Lower lobe of right lung (tissue), 2 donors: ENCODE data around the gene TMBIM6. TPM values are rescaled to one million over a fixed set of nuclear protein-coding genes. Genes with fewer than 3 reads are reported as not detected.
"Not testable (repeated sequence)": the region's sequence is repeated elsewhere in the genome, so short reads cannot be mapped to it uniquely, and the experiment has no call there.

ENCODE experiments used
- ATAC-seq, 2 donors: fragments of 200-7000 bp; cut with Tn5 transposase; one replicate each; pipeline ENCODE4 v1.9.1; 2020 to 2022; ENCODE audit warnings: mild to moderate bottlenecking in 2 of 2, moderate library complexity in 2 of 2
- DNase-seq: peaks from one replicate; pipeline ENCODE4 v3.0.0-alpha.2; 2020
- H3K27ac ChIP-seq: fragments of 200-600 bp; one replicate; pipeline ENCODE4 v1.8.0; 2022
- H3K27me3 ChIP-seq: fragments of 200-600 bp; one replicate; pipeline ENCODE4 v1.8.0; 2022; ENCODE audit warnings: low read depth
- H3K36me3 ChIP-seq: fragments of 200-600 bp; one replicate; pipeline ENCODE4 v1.8.0; 2022; ENCODE audit warnings: mild to moderate bottlenecking
- H3K4me1 ChIP-seq: fragments of 200-600 bp; one replicate; pipeline ENCODE4 v1.8.0; 2022
- H3K4me3 ChIP-seq: fragments of 200-600 bp; one replicate; pipeline ENCODE4 v1.8.0; 2022; ENCODE audit warnings: mild to moderate bottlenecking
- H3K9me3 ChIP-seq: fragments of 200-600 bp; one replicate; pipeline ENCODE4 v1.8.0; 2022
- CTCF ChIP-seq: fragments of 200-600 bp; IDR thresholded peaks from one replicate; pipeline ENCODE4 v1.8.0; 2022; ENCODE audit warnings: antibody characterized with exemption, mild to moderate bottlenecking
- intact Hi-C: fragments of 100-400 bp; cut with DNase I; formaldehyde crosslinking; loops from one replicate; pipeline ENCODE4 v1.11.0; 2022
- total RNA-seq: library from RNA; stranded (reverse); fragmentation: NEBNext Ultra II Directional; extraction: Animal tissue kit (Norgen Biotek cat#: 25700); gene quantifications from one replicate; pipeline ENCODE4 v1.2.1, GENCODE V29; 2021
- donor health status: DM: no; HTN: yes; CAD: no; lungs with severe emphysema.

The TMBIM6 gene
- total RNA-seq, 1 donor from 2014 or later, result 671 TPM

DNA sequence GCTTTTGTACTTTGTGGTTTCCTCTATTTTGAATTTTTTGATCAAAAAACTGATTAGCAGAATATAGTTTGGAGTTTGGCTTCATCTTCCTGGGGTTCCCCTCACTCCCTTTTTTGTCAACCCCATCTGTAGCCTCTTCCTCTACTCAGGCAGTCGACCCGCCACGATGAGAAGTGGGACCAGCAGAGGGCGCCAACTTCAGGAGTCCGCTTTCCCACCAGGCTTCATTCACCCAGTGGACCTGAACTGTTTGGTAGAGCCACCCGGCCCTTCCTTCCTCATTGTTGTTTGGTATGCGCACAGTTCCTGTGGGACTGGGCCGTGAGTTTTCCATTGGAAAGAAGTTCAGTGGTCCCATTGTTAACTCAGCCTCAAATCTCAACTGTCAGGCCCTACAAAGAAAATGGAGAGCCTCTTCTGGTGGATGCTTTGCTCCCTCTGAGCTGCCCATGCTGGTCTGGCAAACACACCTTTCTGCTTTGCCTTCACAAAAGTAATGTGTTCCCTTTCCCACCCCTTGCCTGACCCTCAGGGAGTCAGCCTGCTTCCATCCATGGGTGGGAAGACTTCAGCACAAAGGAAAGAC is 21.7 kb downstream of the TMBIM6 start:
- intact Hi-C loops, result no loop called here
- Histone ChIP-seq H3K27ac (no peak overlapping the region), H3K9me3 (no peaks in the 10 kb centered on the region), H3K4me1 (peaks cover 12% of the 10 kb centered on the region), H3K36me3 (peaks cover 72% of the 10 kb centered on the region), H3K4me3 (no peak overlapping the region), H3K27me3 (no peaks in the 10 kb centered on the region)
- DNase-seq, result peak; percentile 80
- peak; percentile 71 to 81 for ATAC-seq
- peak; percentile 80 for TF ChIP-seq CTCF

- no peak for TF ChIP-seq CTCF
- ATAC-seq (no peak), DNase-seq (no peak)
- Histone ChIP-seq H3K27ac (no peak overlapping the region), H3K9me3 (no peaks in the 10 kb centered on the region), H3K27me3 (no peaks in the 10 kb centered on the region), H3K36me3 (peaks cover 62% of the 10 kb centered on the region), H3K4me3 (no peak overlapping the region), H3K4me1 (peaks cover 12% of the 10 kb centered on the region)
- intact Hi-C loops, result no loop called here
These were observed 22.8 kb downstream of the TMBIM6 start for GRCh38 chr12:49764126-49764525.

DNA sequence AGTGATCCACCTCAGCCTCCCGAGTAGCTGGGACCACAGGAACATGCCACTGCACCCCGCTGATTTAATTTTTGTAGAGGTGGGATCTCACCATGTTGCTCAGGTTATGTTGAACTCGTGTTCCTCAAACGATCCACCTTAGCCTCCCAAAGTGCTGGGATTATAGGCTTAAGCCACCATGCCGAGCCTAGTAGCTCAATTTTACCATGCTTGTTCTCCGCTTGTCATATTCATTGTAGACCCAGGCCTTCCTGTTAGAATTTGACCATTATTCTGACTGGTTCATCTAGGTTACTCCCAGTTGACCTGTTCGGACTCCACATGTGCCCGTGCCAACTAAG is 24.7 kb downstream of the TMBIM6 start:
- no peaks in the 10 kb centered on the region for H3K27me3 ChIP-seq
- H3K9me3 ChIP-seq, result no peaks in the 10 kb centered on the region
- intact Hi-C loops, result no loop called here
- no peak for TF ChIP-seq CTCF
- DNase-seq (no peak), ATAC-seq (no peak)
- H3K27ac ChIP-seq, result no peak overlapping the region
- H3K36me3 ChIP-seq, result peaks cover 42% of the 10 kb centered on the region
- H3K4me1 ChIP-seq, result peaks cover 12% of the 10 kb centered on the region
- H3K4me3 ChIP-seq, result no peak overlapping the region

GRCh38 chr12:49767333-49767732 is 26.0 kb downstream of the TMBIM6 start:
- Histone ChIP-seq H3K9me3 (no peaks in the 10 kb centered on the region), H3K4me1 (peaks cover 12% of the 10 kb centered on the region), H3K4me3 (no peak overlapping the region), H3K36me3 (peaks cover 30% of the 10 kb centered on the region), H3K27me3 (no peaks in the 10 kb centered on the region), H3K27ac (no peak overlapping the region)
- no peak for TF ChIP-seq CTCF
- DNase-seq (no peak), ATAC-seq (peak in 1 of 2 donors; percentile 15)
- intact Hi-C loops, result no loop called here

GRCh38 chr12:49773102-49773501 is 31.7 kb downstream of the TMBIM6 start:
- ATAC-seq, H3K4me3 ChIP-seq, intact Hi-C loops, H3K27me3 ChIP-seq, H3K27ac ChIP-seq, H3K4me1 ChIP-seq, H3K36me3 ChIP-seq, H3K9me3 ChIP-seq, DNase-seq: not testable (repeated sequence)

- intact Hi-C loops, result no loop called here
- Histone ChIP-seq H3K27ac (no peak overlapping the region), H3K4me3 (no peak overlapping the region), H3K9me3 (no peaks in the 10 kb centered on the region), H3K36me3 (no peaks in the 10 kb centered on the region), H3K4me1 (no peaks in the 10 kb centered on the region), H3K27me3 (no peaks in the 10 kb centered on the region)
- DNase-seq (peak; percentile 80), ATAC-seq (peak; percentile 89 to 90)
- peak; percentile 81 for TF ChIP-seq CTCF
These were observed 35.1 kb downstream of the TMBIM6 start for GRCh38 chr12:49776413-49776812.
